Dendritic cell treated with granulocyte-macrophage colony-stimulating factor and Interleukin-4, amounts not matched to agents 40 ng/mL and 50 ng/mL, for 4 days (primary cell): ENCODE results near the gene MFAP2.
A peak's percentile ranks its signal among the peaks of the same experiment; 100 is the strongest.
"Not testable (repeated sequence)": the region's sequence is repeated elsewhere in the genome, so short reads cannot be mapped to it uniquely, and the experiment has no call there.

ENCODE experiments used
- H3K27ac Mint-ChIP-seq: one replicate; pipeline ENCODE4 v1.8.0; 2022; ENCODE audit warnings: mild to moderate bottlenecking, mixed read lengths
- H3K27me3 Mint-ChIP-seq: one replicate; pipeline ENCODE4 v1.8.0; 2022; ENCODE audit warnings: mild to moderate bottlenecking, mixed read lengths
- H3K36me3 Mint-ChIP-seq: one replicate; pipeline ENCODE4 v1.8.0; 2022; ENCODE audit warnings: low read depth, mixed read lengths
- H3K4me1 Mint-ChIP-seq: one replicate; pipeline ENCODE4 v1.8.0; 2022; ENCODE audit warnings: low read depth, mixed read lengths
- H3K4me3 Mint-ChIP-seq: one replicate; pipeline ENCODE4 v1.8.0; 2022; ENCODE audit warnings: mild to moderate bottlenecking, moderate library complexity, mixed read lengths
- H3K9me3 Mint-ChIP-seq: one replicate; pipeline ENCODE4 v1.8.0; 2022; ENCODE audit warnings: mixed read lengths
- intact Hi-C: fragments of 100-400 bp; cut with micrococcal nuclease; formaldehyde crosslinking; loops from one replicate; pipeline ENCODE4 v1.15.0; 2022

MFAP2 gene

DNA sequence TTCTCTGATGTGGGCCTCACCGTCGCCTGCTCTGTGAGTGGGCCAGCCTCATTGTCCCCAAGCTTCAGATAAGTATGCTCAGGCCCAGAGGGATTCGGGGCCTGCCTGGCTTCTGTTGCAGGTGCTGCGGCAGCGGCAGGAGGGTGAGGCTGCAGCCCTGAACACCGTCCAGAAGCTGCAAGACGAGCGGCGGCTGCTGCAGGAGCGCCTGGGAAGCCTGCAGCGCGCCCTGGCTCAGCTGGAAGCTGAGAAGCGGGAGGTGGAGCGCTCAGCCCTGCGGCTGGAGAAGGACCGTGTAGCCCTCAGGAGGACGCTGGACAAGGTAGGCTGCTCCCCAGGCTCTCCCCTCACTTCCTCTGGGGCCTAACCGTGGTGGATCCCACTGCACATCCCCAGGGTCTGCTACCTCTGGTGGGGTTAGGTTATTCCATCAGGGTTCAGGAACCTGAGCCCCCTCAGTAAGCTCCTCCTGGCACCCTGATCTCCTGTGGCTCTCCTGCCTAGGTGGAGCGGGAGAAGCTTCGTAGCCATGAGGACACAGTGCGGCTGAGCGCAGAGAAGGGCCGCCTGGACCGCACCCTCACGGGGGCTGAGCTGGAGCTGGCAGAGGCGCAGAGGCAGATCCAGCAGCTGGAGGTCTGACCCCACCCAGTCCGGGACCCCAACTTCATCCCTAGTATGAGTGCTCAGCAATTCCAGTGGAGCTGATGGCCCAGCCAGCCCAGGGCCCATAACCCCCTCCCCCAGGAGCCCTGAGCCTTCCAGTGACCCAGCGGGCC is 10.1 kb downstream of the MFAP2 start:
- intact Hi-C loops, result no loop called here
- H3K27ac Mint-ChIP-seq, result no peak overlapping the region
- H3K4me3 Mint-ChIP-seq, result no peak overlapping the region
- H3K4me1 Mint-ChIP-seq, result no peaks in the 10 kb centered on the region
- H3K27me3 Mint-ChIP-seq, result no peaks in the 10 kb centered on the region
- H3K9me3 Mint-ChIP-seq, result no peaks in the 10 kb centered on the region
- peaks cover 55% of the 10 kb centered on the region for H3K36me3 Mint-ChIP-seq

DNA sequence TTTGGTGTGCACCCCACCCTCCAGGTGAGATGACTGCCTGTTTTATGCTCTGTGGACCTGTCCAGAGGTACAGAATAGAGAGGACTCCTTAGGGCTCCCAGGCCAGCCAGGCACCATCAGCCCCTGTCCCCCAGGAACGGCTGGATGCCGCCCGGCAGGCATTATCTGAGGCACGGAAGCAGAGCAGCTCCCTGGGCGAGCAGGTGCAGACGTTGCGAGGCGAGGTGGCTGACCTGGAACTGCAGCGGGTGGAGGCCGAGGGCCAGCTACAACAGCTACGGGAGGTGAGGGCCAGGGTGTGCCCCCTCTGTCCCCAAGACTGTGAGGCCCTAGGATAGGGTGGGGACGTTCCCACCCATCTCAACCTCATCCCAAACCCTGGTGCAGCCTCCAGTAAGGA is 10.8 kb downstream of the MFAP2 start:
- Mint-ChIP-seq H3K4me3 (no peak overlapping the region), H3K27ac (no peak overlapping the region), H3K4me1 (no peaks in the 10 kb centered on the region), H3K36me3 (peaks cover 62% of the 10 kb centered on the region), H3K9me3 (no peaks in the 10 kb centered on the region), H3K27me3 (no peaks in the 10 kb centered on the region)
- intact Hi-C loops, result no loop called here

DNA sequence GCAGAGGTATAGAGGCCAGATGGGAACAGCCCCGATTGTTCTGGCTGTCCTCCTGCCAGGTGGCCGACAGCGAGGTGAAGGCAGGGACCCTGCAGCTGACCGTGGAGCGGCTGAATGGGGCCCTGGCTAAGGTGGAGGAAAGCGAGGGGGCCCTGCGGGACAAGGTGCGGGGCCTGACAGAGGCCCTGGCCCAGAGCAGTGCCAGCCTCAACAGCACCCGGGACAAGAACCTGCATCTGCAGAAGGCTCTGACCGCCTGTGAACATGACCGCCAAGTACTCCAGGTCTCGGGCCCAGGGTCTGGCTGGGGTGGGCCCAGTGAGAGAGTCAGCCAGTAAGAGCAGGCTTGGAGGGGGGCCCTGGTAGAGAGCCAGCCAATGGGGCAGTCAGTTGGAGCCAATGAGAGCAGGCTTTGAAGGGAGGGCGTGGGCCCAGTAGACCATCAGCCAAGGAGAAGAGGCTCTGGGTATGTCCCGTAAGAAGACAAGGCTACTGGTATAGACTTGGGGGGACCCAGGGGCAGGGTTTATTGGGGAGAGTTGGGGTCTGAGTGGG is 11.3 kb downstream of the MFAP2 start:
- Mint-ChIP-seq H3K27ac (no peak overlapping the region), H3K9me3 (no peaks in the 10 kb centered on the region), H3K27me3 (no peaks in the 10 kb centered on the region), H3K4me3 (no peak overlapping the region), H3K4me1 (no peaks in the 10 kb centered on the region), H3K36me3 (peaks cover 62% of the 10 kb centered on the region)
- intact Hi-C loops, result no loop called here

DNA sequence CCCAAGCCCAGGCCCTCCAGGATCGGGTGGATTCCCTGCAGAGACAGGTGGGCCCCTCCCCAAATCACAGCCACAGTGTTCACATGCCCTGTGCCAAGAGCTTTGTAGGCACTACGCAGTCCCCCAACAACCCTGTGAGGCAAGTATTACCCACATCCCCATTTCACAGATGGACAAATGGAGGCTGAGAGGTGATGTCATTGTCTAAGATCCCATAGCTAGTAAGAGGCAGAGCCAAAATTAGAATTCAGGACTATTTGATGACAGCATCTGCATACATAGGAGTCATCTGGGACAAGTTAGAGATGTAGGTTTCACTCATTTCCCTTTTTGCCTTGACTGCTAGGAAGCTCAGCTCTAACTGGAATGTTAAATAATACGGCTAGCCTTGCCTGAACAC is 12.0 kb downstream of the MFAP2 start:
- no peak overlapping the region for H3K4me3 Mint-ChIP-seq
- intact Hi-C loops, result no loop called here
- H3K27me3 Mint-ChIP-seq, result no peaks in the 10 kb centered on the region
- no peaks in the 10 kb centered on the region for H3K4me1 Mint-ChIP-seq
- peaks cover 62% of the 10 kb centered on the region for H3K36me3 Mint-ChIP-seq
- no peak overlapping the region for H3K27ac Mint-ChIP-seq
- H3K9me3 Mint-ChIP-seq, result no peaks in the 10 kb centered on the region

DNA sequence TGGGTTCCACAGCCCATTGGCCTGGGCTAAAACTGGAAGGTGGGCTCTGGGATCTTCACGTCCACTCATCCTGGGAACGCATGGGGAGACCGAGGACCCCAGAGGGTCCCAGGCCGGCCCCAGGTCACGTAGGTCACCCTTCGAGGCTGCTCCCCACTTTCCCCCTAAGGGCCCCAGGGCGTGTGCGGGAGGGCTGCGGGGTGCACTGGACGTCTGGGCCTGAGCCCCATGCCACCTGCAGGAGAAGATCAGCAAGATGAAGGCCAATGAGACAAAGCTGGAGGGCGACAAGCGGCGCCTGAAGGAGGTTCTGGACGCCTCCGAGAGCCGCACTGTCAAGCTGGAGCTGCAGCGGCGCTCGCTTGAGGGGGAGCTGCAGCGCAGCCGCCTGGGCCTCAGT is 12.5 kb downstream of the MFAP2 start:
- no peaks in the 10 kb centered on the region for H3K9me3 Mint-ChIP-seq
- no peaks in the 10 kb centered on the region for H3K27me3 Mint-ChIP-seq
- intact Hi-C loops, result no loop called here

DNA sequence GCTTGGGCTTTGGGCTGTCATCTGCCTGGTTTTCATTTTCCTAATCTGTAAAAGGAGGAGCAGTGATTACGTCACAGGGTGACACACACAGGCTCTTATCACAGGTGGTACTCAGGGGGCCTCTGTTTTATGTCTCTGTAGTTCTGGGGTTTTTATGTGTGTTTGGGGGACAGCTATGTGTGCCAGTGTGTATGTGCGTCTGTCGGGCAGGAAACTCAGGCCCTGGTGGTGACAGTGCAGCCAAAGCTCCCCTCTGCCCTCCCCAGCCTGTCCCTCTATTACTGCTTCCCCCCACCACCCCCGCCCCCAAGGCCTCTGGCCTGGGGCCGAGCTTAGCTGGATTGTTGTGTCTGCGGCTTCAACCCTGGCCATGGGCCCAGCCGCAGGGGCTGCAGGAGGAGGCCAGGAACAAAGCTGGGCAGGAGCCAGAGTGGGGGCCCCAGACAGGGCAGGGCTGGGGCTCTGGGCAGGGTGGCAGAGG is 13.3 kb downstream of the MFAP2 start:
- H3K4me1 Mint-ChIP-seq, result no peaks in the 10 kb centered on the region
- no peaks in the 10 kb centered on the region for H3K27me3 Mint-ChIP-seq
- intact Hi-C loops, result no loop called here
- no peaks in the 10 kb centered on the region for H3K9me3 Mint-ChIP-seq
- H3K4me3 Mint-ChIP-seq, result no peak overlapping the region
- peaks cover 68% of the 10 kb centered on the region for H3K36me3 Mint-ChIP-seq
- H3K27ac Mint-ChIP-seq, result no peak overlapping the region

More for the DNA sequence above, 12.5 kb downstream of the MFAP2 start:
- no peak overlapping the region for H3K27ac Mint-ChIP-seq
- H3K36me3 Mint-ChIP-seq, result peaks cover 66% of the 10 kb centered on the region
- no peak overlapping the region for H3K4me3 Mint-ChIP-seq
- no peaks in the 10 kb centered on the region for H3K4me1 Mint-ChIP-seq

DNA sequence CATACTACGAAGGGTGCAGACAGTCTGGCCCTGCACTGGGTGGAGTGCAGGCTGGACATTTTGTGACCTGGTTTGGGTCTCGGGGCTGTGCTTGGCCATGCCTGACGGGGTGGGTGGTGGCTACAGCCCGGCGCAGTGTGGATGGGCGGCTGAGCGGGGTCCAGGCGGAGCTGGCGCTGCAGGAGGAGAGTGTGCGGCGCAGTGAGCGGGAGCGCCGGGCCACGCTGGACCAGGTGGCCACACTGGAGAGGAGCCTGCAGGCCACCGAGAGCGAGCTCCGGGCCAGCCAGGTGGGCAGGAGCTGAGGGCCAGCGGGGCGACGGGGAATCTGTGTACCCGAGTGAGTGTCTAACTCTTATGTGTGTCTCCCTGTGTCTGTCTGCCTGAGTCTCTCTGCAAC is 14.1 kb downstream of the MFAP2 start:
- no peak overlapping the region for H3K27ac Mint-ChIP-seq
- H3K36me3 Mint-ChIP-seq, result peaks cover 66% of the 10 kb centered on the region
- H3K4me3 Mint-ChIP-seq, result no peak overlapping the region
- intact Hi-C loops, result no loop called here
- H3K4me1 Mint-ChIP-seq, result peaks cover 6% of the 10 kb centered on the region
- peaks cover 2% of the 10 kb centered on the region for H3K27me3 Mint-ChIP-seq
- no peaks in the 10 kb centered on the region for H3K9me3 Mint-ChIP-seq

DNA sequence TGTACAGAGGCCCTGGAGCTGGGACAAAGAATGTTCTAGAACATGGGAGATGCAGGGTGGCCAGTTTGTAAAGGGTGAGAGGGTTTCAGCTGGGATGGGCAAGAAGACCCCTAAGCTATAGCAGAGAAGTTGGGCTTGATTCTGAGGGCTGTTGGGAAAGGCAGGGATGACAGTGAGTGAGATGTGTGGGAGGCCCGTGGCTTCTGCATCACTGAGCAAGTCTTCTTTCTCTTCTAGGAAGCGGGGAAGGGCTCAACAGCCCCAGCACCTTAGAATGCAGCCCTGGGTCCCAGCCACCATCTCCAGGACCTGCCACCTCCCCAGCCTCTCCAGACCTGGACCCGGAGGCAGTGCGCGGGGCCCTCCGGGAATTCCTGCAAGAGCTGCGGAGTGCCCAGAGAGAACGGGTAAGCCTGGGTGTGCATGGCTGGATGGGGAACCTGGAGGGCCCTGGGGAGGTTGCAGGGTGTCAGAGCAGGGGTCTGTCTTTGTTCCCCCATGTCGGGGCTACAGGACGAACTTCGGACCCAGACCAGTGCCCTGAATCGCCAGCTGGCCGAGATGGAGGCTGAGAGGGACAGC is 14.8 kb downstream of the MFAP2 start:
- intact Hi-C loops, result no loop called here
- no peak overlapping the region for H3K27ac Mint-ChIP-seq
- H3K36me3 Mint-ChIP-seq, result peaks cover 59% of the 10 kb centered on the region
- peaks cover 8% of the 10 kb centered on the region for H3K4me1 Mint-ChIP-seq
- H3K4me3 Mint-ChIP-seq, result no peak overlapping the region
- no peaks in the 10 kb centered on the region for H3K9me3 Mint-ChIP-seq
- peaks cover 2% of the 10 kb centered on the region for H3K27me3 Mint-ChIP-seq

DNA sequence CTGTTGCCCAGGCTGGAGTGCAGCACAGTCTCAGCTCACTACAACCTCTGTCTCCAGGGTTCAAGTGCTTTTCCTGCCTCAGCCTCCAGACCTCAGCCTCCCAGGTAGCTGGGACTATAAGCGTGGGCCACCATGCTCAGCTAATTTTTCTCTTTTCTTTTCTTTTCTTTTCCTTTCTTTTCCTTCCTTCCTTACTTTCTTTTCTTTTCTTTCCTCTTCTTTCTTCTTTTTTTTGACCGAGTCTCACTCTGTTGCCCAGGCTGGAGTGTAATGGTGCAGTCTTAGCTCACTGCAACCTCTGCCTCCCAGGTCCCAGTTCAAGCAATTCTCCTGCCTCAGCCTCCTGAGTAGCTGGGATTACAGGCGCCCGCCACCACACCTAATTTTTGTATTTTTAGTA is 16.3 kb downstream of the MFAP2 start:
- intact Hi-C loops, H3K9me3 Mint-ChIP-seq, H3K27me3 Mint-ChIP-seq, H3K27ac Mint-ChIP-seq, H3K4me3 Mint-ChIP-seq, H3K4me1 Mint-ChIP-seq: not testable (repeated sequence)
- H3K36me3 Mint-ChIP-seq, result peaks cover 46% of the 10 kb centered on the region

DNA sequence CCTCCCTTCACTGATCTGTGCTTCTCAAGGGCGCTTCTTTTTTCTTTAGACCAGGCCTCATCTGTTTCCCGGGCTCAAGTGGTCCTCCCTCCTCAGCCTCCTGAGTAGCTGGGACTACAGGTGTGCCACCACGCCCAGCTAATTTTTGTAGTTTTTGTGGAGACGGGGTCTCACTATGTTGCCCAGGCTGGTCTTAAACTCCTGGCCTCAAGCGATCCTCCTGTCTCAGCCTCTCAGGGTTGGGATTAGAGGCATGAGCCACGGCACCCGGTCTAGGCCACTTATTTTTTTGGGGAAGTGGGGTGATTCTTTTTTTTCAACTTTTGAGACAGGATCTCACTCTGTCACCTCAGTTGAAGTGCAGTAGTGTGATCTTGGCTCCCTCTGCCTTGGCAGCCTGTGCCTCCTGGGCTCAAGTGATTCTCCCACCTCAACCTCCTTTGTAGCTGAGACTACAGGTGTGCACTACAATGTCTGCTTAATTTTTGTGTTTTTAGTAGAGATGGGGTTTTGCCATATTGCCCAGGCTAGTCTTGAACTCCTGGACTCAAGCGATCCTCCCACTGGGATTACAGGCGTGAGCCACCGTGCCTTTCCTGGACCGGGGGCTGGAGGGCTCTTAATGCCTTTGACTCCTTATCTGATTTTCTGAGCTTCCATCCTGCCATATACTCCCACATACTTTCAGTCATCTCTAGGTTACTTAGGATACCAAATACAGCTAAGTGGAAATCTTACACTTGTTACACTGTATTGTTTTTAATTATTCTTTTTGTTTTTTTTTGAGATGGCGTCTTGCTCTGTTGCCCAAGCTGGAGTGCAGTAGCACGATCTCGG is 18.9 kb downstream of the MFAP2 start:
- intact Hi-C loops, result loop anchor here (2.0 kb wide), 1 partner anchor 85 kb away; no protein-coding TSS in a partner anchor
- Mint-ChIP-seq H3K36me3 (peaks cover 25% of the 10 kb centered on the region), H3K4me1 (peaks cover 8% of the 10 kb centered on the region), H3K9me3 (no peaks in the 10 kb centered on the region), H3K27me3 (peaks cover 2% of the 10 kb centered on the region), H3K4me3 (peak overlapping the region; percentile 55), H3K27ac (peak overlapping the region; percentile 45)

DNA sequence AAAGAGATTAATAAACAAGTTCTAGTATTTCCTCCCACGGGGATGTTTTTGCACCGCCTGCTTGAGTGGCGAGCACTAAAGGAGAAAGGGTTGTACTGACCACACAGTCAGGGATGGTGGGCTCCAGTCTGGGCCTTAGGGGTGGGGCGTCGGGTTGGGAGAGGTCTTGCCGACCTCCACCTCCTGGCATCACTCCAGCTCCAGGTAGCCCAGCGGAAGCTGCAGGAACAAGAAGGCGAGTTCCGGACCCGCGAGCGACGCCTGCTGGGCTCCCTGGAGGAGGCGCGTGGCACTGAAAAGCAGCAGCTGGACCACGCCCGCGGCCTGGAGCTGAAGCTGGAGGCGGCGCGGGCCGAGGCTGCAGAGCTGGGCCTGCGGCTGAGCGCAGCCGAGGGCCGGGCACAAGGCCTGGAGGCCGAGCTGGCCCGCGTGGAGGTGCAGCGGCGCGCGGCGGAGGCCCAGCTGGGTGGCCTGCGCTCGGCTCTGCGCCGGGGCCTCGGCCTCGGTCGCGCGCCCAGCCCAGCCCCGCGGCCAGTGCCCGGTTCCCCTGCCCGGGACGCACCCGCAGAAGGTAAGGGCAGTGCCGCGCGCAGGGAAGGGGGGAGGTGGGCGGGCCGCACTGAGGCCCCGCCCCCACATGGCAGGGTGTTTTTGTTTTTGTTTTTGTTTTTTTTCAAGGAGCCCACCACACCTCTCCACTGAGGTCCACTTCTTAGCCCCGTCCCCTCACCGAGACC is 19.7 kb downstream of the MFAP2 start:
- peaks cover 8% of the 10 kb centered on the region for H3K4me1 Mint-ChIP-seq
- peaks cover 2% of the 10 kb centered on the region for H3K27me3 Mint-ChIP-seq
- H3K9me3 Mint-ChIP-seq, result no peaks in the 10 kb centered on the region
- intact Hi-C loops, result loop anchor here (2.0 kb wide), 1 partner anchor 86 kb away; no protein-coding TSS in a partner anchor
- peak overlapping the region; percentile 45 for H3K27ac Mint-ChIP-seq
- peak overlapping the region; percentile 55 for H3K4me3 Mint-ChIP-seq
- H3K36me3 Mint-ChIP-seq, result peaks cover 17% of the 10 kb centered on the region

DNA sequence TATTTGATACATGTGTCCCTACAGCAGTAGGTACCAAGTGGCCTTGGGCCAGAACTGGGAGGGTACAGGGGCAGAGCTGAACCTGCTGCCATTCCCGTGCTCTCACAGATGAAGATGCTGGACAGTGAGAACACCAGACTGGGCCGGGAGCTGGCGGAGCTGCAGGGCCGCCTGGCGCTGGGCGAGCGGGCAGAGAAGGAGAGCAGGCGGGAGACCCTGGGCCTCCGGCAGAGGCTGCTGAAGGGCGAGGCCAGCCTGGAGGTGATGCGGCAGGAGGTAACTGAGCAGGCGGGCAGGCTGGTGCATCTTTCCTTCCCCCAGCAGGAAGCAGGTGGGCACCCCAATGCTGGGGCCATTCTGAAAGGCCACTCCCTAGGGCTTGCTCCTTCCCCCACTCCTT is 21.9 kb downstream of the MFAP2 start:
- Mint-ChIP-seq H3K9me3 (no peaks in the 10 kb centered on the region), H3K4me1 (peaks cover 8% of the 10 kb centered on the region)
- intact Hi-C loops, result no loop called here

DNA sequence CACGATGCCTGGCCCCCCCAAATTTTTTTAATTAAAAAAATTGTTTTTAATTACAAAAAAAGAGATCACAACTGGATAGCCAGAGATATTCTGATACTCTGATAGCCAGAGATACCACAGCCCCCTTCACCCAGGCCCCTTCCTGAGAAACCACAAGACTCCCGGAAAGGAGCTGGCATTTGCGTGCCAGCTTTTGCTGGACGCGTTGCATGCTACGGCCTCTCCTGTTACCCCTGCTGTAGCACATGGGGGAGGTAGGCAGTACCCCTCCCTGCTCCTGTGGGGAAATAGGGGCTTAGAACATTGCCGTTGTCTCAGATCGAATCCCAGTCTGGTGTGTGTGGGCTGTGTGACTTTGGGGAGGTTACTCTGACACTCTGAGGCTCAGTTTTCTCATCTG is 22.7 kb downstream of the MFAP2 start:
- Mint-ChIP-seq H3K36me3 (peaks cover 20% of the 10 kb centered on the region), H3K27me3 (peaks cover 2% of the 10 kb centered on the region), H3K4me3 (no peak overlapping the region), H3K9me3 (no peaks in the 10 kb centered on the region), H3K4me1 (peaks cover 10% of the 10 kb centered on the region), H3K27ac (no peak overlapping the region)
- intact Hi-C loops, result no loop called here

More for the DNA sequence above, 21.9 kb downstream of the MFAP2 start:
- peaks cover 20% of the 10 kb centered on the region for H3K36me3 Mint-ChIP-seq
- no peak overlapping the region for H3K4me3 Mint-ChIP-seq
- peaks cover 2% of the 10 kb centered on the region for H3K27me3 Mint-ChIP-seq
- no peak overlapping the region for H3K27ac Mint-ChIP-seq
